ENCODE data around the gene EMX2.
"Not testable (repeated sequence)": the region's sequence is repeated elsewhere in the genome, so short reads cannot be mapped to it uniquely, and the experiment has no call there.

EMX2 gene

DNA sequence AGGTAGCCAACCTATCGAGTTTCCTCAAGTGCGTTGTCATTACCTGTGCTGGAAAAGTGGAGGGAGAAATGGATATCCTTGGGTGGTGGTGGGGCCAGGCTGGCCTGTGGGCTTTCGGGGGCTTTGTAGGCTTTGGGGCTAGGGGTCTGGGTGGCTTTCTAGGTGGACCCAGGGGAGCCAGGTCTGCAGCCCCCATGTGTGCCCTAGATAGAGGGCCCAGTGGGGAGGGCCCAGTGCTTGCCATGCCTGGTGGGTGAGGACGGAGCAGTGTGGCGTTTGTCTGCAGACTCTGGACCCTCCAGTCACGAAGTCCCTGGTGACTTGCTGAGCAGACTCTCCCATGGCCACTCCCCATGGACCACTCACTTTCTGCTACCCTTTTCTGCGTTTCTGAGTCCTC, 19.7 kb downstream of the EMX2 start:
- DNase-seq, result no peak

DNA sequence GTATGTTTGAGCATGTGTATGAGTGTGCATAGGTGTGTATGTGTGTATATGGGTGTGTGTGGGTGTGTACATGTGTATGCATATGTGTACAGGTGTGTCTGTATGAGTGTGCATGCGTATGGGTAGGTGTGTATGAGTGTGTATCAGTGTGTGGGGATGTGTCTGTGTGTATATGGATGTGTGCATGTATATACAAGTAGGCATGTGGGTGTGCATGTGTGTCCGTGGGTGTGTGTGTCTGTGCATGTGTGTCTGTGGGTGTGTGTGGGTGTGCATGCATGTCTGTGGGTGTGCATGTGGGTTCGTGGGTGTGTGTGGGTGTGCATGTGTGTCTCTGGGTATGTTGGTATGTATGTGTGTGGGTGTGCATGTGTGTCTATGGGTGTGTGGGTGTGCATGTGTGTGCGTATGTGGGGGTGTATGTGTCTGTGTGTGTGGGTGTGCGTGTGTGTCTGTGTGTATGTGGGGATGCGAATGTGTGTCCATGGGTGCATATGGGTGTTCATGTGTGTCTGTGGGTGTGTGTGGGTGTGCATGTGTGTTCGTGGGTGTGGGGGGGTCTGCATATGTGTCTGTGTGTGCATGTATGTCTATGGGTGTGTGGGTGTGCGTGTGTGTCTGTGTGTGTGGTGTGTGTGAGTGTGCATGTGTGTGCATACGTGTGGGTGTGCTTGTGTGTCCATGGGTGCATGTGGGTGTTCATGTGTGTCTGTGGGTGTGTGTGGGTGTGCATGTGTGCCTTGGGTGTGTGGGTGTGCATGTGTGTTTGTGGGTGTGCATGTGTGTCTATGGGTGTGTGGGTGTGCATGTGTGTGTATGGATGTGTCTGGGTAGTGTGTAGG, 20.6 kb downstream of the EMX2 start:
- no peak for DNase-seq

DNA sequence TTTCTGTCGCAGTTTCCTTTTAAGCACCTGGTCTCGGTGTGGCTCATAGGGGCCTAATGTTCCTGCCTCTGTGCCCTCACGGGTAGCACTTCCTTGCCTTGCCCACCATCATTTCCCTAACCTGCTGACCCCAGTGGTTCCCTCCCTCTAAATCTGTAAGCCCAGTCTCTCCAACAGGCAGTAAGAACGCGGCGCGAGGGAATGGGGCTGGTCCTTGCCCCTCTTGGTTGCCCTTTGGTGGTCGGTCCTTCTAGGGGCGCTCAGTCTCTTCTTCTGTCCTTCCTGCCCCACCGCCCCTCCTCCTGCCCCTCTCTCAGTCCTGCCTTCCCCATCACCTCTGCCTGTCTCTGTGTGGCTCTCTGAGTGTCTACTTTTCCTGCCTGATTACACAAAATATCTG, 21.2 kb downstream of the EMX2 start:
- no peak for DNase-seq

- DNase-seq, result no peak
These were observed 22.5 kb downstream of the EMX2 start for GRCh38 chr10:117565068-117565467.

- no peak for DNase-seq
These were observed 25.8 kb downstream of the EMX2 start for GRCh38 chr10:117568334-117568733.

DNA sequence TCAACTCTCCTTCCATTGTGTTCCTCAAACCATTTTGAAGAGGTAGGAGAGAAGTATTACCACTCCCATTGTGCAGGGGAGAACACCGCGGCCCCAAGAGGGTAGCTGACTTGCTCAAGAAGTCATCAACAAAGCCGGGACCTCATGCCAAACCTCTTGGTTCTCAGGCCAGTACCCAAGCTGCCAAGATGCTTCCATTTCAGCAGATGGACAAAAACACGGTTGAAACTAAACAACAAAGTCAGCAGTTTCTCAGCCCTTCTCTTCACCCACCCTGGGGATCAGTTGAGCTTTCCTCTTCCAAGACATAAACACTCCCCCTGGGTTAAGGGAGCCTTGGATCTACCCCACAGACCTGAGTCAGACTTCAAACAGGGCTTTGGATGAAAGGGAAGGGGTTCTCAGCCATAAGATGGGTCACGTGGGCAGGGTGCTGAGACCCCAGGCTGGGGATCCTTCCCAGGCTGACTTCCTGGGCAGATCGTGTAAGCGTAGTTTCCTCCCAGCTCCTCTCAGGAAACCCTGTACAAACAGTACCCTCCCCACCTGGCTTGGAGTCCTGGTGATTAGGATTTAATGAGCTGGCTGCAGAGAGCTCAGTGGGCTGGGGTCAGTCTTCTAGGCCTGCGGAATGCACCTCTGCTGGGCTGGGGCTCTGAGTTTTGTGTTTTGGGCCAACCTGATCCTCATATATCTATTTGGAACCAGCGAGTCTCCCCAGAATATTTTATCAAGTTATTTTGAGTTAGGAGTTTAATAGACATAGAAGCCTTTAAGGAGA, 27.3 kb downstream of the EMX2 start:
- DNase-seq, result no peak

GRCh38 chr10:117570880-117571279, 28.3 kb downstream of the EMX2 start:
- no peak for DNase-seq

GRCh38 chr10:117574498-117575146, 32.1 kb downstream of the EMX2 start:
- no peak for DNase-seq

DNA sequence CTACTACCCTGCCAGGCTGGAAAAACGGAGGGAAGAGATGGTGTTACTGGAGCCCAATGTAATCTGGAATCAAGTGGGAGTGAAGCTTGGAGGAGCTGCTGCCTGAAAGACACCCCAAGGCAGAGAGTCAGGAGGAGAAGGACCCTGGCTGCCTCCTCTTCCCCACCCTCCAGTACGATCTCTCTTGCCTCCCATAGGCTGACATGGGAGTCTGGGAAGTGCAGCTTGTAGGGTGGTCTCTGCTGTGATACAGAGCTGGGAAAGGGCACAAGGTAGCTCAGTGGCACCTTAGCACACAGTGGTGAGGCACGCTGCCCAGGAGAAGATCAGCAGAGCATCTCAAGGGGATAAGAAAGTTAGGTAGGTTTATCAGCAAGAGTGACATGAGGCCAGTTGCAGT, 35.9 kb downstream of the EMX2 start:
- DNase-seq, result no peak

- DNase-seq, result no peak
These were observed 36.5 kb downstream of the EMX2 start for GRCh38 chr10:117578999-117579590.

DNA sequence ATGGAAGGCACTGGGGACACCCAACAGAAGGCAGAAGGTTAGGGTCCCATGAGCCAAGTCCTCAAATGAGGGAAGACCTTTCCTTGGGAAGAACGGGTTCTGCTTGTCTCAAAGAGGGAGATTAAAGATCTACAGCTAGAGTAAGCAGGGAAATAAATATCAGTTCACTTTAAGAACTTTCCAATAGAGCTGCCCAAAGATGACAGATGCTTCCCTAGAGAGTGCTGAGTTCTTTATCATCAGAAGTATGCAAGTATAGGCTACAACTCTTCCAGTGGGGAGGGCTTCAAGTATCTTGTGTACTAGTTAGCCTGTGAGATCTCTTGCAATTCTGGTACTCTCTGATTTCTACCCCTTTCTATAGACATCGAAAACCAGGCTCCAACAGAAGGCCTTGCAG, 39.4 kb downstream of the EMX2 start:
- DNase-seq, result no peak

- DNase-seq, result not testable (repeated sequence)
These were observed 42.3 kb downstream of the EMX2 start for GRCh38 chr10:117584831-117585230.

GRCh38 chr10:117587036-117587435, 44.5 kb downstream of the EMX2 start:
- no peak for DNase-seq

DNA sequence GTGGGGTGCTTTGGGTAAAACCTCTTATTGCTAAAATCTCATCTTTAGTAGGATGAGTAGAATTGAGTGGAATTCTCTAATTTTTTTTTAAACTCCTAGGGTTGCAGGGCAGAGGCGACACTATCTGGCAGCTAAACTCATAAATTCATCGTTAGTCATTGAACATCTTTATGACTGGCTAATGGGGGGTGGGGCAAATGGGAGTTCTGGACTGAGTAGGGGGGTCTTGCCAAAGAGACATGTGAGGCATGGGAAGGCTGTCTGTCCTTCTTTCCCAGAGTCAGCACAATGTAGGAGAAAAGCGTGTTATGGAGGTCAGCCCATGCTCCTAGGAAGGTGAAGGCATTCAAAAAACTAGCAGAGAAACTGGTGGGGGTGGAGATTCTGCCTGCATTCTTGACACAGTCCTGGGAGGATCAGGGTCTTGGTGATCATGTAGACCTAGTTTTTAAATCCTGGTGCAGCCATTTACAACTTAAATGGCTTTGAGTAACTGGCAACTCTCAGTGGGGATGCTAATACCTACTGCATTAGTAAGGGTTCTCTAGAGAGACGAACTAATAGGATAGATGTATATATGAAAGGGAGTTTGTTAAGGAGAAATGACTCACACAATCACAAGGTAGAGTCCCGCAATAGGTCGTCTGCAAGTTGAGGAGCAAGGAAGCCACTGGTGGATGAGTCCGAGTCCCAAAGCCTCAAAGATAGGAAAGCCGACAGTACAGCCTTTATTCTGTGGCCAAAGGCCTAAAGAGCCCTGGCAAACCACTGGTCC, 47.7 kb downstream of the EMX2 start:
- no peak for DNase-seq

DNA sequence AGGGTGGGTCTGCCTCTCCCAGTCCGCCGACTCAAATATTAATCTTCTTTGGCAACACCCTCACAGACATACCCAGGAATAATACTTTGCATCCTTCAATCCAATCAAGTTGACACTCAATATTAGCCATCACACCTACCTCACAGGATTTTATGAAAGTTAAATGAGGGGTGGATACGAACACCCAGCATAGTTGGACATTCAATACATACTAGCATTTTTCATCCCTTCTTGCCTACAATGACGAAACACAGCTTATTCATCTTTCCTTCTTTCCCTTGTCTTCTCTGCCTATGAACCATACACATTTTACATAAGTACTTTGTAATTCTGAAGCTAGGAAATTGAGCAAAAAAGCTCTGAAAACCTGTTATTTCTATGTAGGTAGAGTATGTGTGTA, 48.5 kb downstream of the EMX2 start:
- DNase-seq, result no peak

DNA sequence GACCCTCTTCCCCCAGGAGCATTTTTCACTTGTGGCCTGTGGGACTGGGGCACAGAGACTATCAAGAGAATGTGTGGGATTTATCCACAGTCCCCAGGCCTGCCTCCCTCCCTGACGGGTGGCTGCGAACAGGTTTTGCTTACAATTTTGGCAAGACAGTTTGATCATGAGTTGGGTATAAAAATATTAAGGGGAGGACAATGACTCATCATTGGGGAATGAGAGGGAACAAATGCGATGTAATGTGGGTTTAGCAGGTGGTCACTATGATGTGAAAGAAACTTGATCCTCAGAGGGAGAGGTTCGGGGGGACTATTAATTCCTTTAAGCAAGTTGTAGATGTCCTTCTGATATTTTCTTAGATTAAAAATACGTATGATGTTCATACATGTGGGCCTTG, 52.2 kb downstream of the EMX2 start:
- no peak for DNase-seq

GRCh38 chr10:117596706-117597105, 54.2 kb downstream of the EMX2 start:
- DNase-seq, result no peak

GRCh38 chr10:117597216-117597615, 54.7 kb downstream of the EMX2 start:
- DNase-seq, result no peak
